ENCODE results near the gene GLRX.

DNA sequence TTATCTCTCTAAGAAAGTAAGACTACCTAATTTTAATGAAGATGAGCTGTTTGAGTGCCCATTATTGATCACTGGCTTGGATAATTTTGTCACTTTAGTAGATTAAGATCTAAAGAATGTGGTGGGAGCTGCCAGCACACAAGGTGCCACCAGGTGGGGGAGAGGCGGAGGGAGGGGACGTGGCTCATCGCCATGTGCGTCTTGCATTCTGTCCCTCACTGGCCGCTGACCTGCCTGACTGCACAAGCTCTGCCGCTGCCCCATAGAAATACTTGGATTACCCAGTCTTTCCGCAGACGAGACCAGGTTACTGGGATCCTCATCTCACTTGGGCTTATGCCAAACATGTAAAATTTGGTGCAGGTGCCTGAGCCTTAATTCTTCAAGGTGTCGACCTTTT is 53.8 kb downstream of the GLRX start:
- TF ChIP-seq POLR2A (IDR thresholded peaks at IDR 0.05) (no peak), EP300 (IDR thresholded peaks at IDR 0.05) (no peak)
- TF ChIP-seq, protein P1, sequence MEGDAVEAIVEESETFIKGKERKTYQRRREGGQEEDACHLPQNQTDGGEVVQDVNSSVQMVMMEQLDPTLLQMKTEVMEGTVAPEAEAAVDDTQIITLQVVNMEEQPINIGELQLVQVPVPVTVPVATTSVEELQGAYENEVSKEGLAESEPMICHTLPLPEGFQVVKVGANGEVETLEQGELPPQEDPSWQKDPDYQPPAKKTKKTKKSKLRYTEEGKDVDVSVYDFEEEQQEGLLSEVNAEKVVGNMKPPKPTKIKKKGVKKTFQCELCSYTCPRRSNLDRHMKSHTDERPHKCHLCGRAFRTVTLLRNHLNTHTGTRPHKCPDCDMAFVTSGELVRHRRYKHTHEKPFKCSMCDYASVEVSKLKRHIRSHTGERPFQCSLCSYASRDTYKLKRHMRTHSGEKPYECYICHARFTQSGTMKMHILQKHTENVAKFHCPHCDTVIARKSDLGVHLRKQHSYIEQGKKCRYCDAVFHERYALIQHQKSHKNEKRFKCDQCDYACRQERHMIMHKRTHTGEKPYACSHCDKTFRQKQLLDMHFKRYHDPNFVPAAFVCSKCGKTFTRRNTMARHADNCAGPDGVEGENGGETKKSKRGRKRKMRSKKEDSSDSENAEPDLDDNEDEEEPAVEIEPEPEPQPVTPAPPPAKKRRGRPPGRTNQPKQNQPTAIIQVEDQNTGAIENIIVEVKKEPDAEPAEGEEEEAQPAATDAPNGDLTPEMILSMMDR (IDR thresholded peaks at IDR 0.05): no peak
